ENCODE data around the gene DNHD1. TPM values are rescaled to one million over a fixed set of nuclear protein-coding genes. Genes with fewer than 3 reads are reported as not detected.
A peak's percentile ranks its signal among the peaks of the same experiment; 100 is the strongest.

The DNHD1 gene
- total RNA-seq, 1 donor from 2014 or later = 2.3 TPM

DNA sequence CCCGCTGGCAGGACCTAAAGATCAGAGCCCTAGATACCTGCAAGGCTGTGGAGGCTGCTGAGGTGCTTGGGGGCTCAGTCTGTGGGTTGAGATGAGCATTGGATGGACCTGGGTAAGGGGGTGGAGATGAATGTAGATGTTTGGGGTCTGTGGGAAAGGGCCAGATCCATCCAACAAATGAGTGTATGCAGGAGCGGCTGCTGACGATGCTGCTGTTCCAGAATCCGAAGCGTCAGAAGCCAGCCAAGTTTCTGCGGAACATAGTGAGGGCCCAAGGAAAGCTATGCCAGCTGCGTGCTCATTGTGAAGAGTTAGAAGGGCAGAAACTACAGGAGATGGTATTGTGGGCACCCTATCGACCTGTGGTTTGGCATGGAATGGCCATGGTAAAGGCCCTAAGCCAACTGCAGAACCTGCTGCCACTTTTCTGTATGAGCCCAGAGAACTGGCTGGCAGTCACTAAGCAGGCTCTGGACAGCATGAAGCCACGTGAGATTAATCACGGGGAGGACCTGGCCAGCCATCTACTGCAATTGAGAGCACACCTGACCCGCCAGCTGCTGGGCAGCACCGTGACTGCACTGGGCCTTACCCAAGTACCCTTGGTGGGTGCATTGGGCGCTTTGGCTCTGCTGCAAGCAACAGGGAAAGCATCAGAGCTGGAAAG is 69.8 kb downstream of the DNHD1 start:
- Histone ChIP-seq H3K4me3 (no peak overlapping the region), H3K36me3 (peaks cover 0 to 6% of the 10 kb centered on the region in 2 donors), H3K9me3 (no peaks in the 10 kb centered on the region), H3K27ac (no peak overlapping the region), H3K4me1 (peaks cover 0 to 4% of the 10 kb centered on the region in 2 donors), H3K27me3 (no peaks in the 10 kb centered on the region)
- no peak for DNase-seq (ENCODE audit: low spot score in 2 of 2)
- TF ChIP-seq, protein P1, sequence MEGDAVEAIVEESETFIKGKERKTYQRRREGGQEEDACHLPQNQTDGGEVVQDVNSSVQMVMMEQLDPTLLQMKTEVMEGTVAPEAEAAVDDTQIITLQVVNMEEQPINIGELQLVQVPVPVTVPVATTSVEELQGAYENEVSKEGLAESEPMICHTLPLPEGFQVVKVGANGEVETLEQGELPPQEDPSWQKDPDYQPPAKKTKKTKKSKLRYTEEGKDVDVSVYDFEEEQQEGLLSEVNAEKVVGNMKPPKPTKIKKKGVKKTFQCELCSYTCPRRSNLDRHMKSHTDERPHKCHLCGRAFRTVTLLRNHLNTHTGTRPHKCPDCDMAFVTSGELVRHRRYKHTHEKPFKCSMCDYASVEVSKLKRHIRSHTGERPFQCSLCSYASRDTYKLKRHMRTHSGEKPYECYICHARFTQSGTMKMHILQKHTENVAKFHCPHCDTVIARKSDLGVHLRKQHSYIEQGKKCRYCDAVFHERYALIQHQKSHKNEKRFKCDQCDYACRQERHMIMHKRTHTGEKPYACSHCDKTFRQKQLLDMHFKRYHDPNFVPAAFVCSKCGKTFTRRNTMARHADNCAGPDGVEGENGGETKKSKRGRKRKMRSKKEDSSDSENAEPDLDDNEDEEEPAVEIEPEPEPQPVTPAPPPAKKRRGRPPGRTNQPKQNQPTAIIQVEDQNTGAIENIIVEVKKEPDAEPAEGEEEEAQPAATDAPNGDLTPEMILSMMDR (IDR thresholded peaks at IDR 0.05) = no peak
- intact Hi-C loops (cut with DNase I) = no loop called here

DNA sequence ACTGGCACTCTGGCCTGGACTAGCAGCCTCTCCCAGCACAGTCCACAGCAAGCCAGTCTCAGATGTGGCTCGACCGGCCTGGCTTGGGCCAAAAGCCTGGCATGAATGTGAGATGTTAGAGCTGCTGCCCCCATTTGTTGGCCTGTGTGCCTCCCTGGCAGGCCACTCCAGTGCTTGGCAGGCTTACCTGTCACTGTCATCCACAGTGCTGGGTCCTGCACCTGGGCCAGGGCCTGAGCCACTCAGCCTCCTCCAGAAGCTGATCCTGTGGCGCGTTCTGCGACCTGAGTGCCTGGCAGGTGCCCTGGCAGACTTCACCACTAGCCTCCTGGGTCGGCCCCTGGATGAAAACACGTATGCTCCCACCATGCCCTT is 70.3 kb downstream of the DNHD1 start:
- H3K27me3 ChIP-seq = no peaks in the 10 kb centered on the region
- no peak for DNase-seq (ENCODE audit: low spot score in 2 of 2)
- TF ChIP-seq, protein P1 (IDR thresholded peaks at IDR 0.05) = no peak

GRCh38 chr11:6568191-6568918 is 71.3 kb downstream of the DNHD1 start:
- H3K4me1 ChIP-seq = peaks cover 0 to 7% of the 10 kb centered on the region in 2 donors
- H3K9me3 ChIP-seq = no peaks in the 10 kb centered on the region
- no peak overlapping the region for H3K27ac ChIP-seq
- TF ChIP-seq, protein P1 (IDR thresholded peaks at IDR 0.05) = no peak
- intact Hi-C loops (cut with DNase I) = no loop called here
- DNase-seq (ENCODE audit: low spot score in 2 of 2) = no peak
- H3K36me3 ChIP-seq = peaks cover 0 to 4% of the 10 kb centered on the region in 2 donors
- H3K4me3 ChIP-seq = no peak overlapping the region
- H3K27me3 ChIP-seq = no peaks in the 10 kb centered on the region

More for the DNA sequence above, 70.3 kb downstream of the DNHD1 start:
- Histone ChIP-seq H3K4me3 (no peak overlapping the region), H3K27ac (no peak overlapping the region), H3K9me3 (no peaks in the 10 kb centered on the region), H3K36me3 (peaks cover 0 to 6% of the 10 kb centered on the region in 2 donors), H3K4me1 (peaks cover 0 to 7% of the 10 kb centered on the region in 2 donors)
- intact Hi-C loops (cut with DNase I) = no loop called here

DNA sequence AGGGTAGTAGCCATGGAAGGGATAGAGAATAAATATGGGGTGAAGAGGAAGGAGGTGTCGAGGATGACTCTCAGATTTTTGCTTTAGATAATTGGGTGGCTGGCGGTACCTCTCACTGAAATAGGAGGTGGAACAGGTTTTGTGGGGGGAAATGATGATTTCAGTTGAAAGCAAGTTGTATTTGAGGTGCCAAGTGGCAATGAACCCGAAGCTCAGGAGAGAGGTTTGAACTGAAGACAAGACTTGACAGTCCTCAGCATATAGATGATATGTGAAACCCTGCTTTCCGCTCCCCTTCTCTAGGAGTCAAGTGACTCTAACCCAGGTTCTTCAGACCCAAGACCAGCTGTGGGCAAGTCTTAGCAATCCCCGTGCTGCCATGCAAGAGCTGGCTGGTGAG is 72.6 kb downstream of the DNHD1 start:
- no peaks in the 10 kb centered on the region for H3K36me3 ChIP-seq
- DNase-seq (ENCODE audit: low spot score in 2 of 2) = no peak
- TF ChIP-seq, protein P1 (IDR thresholded peaks at IDR 0.05) = no peak
- no peaks in the 10 kb centered on the region for H3K27me3 ChIP-seq
- peaks cover 0 to 7% of the 10 kb centered on the region in 2 donors for H3K4me1 ChIP-seq
- H3K4me3 ChIP-seq = no peak overlapping the region
- no peak overlapping the region for H3K27ac ChIP-seq
- intact Hi-C loops (cut with DNase I) = no loop called here
- no peaks in the 10 kb centered on the region for H3K9me3 ChIP-seq

DNA sequence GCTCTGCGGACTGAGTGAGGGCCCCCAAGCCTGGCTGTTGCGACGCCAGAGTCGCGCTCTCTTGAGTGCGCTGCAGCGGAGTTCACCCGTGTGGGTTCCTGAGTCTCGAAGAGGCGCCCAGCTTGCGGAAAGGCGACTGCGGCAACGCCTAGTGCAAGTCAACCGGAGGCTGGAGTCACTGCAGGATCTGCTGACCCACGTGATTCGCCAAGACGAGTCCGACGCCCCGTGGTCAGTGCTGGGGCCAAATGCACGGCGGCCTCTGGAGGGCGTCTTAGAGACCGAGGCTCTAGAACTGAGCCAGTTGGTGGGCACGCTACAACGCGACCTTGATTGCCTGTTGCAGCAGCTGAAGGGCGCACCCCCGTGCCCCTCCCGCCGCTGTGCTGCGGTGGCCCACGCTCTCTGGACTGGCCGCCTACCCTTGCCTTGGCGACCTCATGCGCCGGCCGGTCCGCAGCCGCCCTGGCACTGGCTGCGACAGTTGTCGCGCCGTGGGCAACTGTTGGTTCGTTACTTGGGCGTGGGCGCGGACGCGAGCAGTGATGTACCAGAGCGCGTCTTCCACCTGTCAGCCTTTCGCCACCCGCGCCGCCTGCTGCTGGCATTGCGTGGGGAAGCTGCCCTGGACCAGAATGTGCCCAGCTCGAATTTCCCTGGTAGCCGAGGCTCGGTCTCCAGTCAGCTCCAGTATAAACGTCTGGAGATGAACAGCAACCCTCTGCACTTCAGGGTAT is 73.8 kb downstream of the DNHD1 start:
- DNase-seq (ENCODE audit: low spot score in 2 of 2) = no peak
- TF ChIP-seq, protein P1 (IDR thresholded peaks at IDR 0.05) = peak in 1 of 3 experiments; percentile 3
- H3K27ac ChIP-seq = no peak overlapping the region
- no peaks in the 10 kb centered on the region for H3K9me3 ChIP-seq
- intact Hi-C loops (cut with DNase I) = no loop called here
- H3K4me3 ChIP-seq = peak overlapping the region in 1 of 2 donors; percentile 45
- H3K36me3 ChIP-seq = no peaks in the 10 kb centered on the region
- H3K27me3 ChIP-seq = no peaks in the 10 kb centered on the region
- H3K4me1 ChIP-seq = peaks cover 0 to 7% of the 10 kb centered on the region in 2 donors

All from ascending aorta (tissue), 2 donors.